Gastroesophageal sphincter (tissue), 3 donors: ENCODE measurements around the gene HDAC4.

Experiments used
- POLR2A ChIP-seq, 2 donors: fragments of 450-650 bp; IDR thresholded peaks; one replicate each; pipeline ENCODE4 v1.6.1; 2017; ENCODE audit warnings: antibody characterized with exemption in 2 of 2, mild to moderate bottlenecking in 2 of 2, moderate library complexity in 1 of 2
- POLR2AphosphoS5 ChIP-seq: sonication (generic); formaldehyde crosslinking; IDR thresholded peaks from one replicate; pipeline ENCODE4 v1.6.1; 2017; ENCODE audit warnings: antibody characterized with exemption
- TF ChIP-seq, protein P1 (sequence below), 4 experiments: fragments of 200-600 bp in 2 of 4; fragments of 450-650 bp in 2 of 4; sonication (generic) in 1 of 4; IDR thresholded peaks; one replicate each; pipeline ENCODE4 v1.5.1; 2017 to 2019; ENCODE audit warnings: antibody characterized with exemption in 4 of 4, mild to moderate bottlenecking in 2 of 4, moderate library complexity in 2 of 4

DNA sequence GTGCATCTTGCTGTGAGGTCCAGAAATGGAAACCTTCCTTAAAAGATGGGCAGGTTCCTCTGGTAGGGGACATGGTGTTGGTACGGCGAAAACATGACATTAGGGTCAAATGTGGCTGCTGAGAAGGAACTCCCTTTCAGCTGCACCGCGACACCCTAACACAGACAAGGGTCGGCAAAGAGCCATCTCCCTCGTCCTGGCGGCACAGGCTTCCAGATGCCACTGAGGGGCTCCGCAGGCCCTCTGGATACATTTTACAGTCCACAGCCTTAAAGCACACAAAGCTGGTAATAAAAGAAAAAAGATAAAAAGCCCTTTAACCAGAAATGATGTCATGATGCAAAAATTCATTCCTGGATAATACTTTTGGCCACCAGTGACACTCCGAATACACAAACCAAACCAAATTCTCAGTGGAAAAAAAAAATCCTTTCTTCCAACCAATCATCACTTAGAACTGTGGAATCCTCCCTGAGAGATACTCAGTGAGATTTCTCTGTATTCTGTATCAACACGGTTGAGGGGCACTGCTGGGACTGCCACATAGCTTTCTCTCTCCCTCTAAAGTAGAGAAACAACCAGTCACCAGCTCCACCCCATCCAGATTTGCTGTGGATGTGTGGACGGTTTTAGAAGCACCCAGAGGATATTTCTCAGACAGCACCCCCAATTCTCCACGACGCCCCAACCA lies 174.8 kb downstream of the HDAC4 start:
- TF ChIP-seq POLR2A (IDR thresholded peaks at IDR 0.05) (peak in 1 of 2 donors; percentile 16), POLR2AphosphoS5 (peak; percentile 68)
- TF ChIP-seq, protein P1, sequence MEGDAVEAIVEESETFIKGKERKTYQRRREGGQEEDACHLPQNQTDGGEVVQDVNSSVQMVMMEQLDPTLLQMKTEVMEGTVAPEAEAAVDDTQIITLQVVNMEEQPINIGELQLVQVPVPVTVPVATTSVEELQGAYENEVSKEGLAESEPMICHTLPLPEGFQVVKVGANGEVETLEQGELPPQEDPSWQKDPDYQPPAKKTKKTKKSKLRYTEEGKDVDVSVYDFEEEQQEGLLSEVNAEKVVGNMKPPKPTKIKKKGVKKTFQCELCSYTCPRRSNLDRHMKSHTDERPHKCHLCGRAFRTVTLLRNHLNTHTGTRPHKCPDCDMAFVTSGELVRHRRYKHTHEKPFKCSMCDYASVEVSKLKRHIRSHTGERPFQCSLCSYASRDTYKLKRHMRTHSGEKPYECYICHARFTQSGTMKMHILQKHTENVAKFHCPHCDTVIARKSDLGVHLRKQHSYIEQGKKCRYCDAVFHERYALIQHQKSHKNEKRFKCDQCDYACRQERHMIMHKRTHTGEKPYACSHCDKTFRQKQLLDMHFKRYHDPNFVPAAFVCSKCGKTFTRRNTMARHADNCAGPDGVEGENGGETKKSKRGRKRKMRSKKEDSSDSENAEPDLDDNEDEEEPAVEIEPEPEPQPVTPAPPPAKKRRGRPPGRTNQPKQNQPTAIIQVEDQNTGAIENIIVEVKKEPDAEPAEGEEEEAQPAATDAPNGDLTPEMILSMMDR (IDR thresholded peaks at IDR 0.05), result no peak
